Measurements from ENCODE around the gene ERG. TPM values are rescaled to one million over a fixed set of nuclear protein-coding genes. Genes with fewer than 3 reads are reported as not detected.

Gene ERG
- total and polyA plus RNA-seq, 4 donors, result 3.3 to 6.0 (median 4.1) TPM

GRCh38 chr21:38494703-38495102 is 3.6 kb downstream of the ERG start (continued):
- no peak for TF ChIP-seq REST (IDR thresholded peaks at IDR 0.05)
- TF ChIP-seq YY1 (IDR thresholded peaks at IDR 0.05), result no peak
- TF ChIP-seq RXRA (IDR thresholded peaks at IDR 0.05), result no peak
- TF ChIP-seq HNF4G (IDR thresholded peaks at IDR 0.05), result no peak
- TF ChIP-seq, protein P1, sequence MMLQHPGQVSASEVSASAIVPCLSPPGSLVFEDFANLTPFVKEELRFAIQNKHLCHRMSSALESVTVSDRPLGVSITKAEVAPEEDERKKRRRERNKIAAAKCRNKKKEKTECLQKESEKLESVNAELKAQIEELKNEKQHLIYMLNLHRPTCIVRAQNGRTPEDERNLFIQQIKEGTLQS (IDR thresholded peaks at IDR 0.05), result no peak
- TF ChIP-seq FOXA2 (IDR thresholded peaks at IDR 0.05), result no peak

DNA sequence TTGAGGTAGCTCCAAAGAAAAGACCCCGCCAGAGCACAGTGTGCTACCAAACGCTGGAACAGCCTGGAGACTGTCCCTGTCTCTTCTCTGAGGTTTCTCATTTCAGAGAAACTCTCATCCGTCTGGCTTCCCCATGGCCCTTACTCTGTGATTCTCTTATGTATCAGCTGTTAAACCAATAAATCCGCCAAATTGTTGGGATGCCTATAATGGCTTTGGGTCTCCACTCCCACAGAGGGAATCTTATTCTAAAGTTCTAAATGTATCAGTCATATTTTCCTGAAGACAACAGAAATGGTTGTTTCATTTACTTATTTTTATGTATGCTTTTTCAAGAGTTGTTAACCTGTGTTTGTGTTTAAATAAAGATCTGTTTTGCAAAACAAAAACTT is 4.0 kb downstream of the ERG start:
- Histone ChIP-seq H3K4me1 (ENCODE audit: control insufficient read depth in 4 of 4, insufficient read depth in 4 of 4, low read length in 3 of 4) (no peaks in the 10 kb centered on the region), H3K27me3 (ENCODE audit: control insufficient read depth in 4 of 4, insufficient read depth in 4 of 4, low read length in 3 of 4) (peaks cover 0 to 4% (median under 1%) of the 10 kb centered on the region in 4 donors), H3K9ac (ENCODE audit: low read depth in 1 of 2, low read length in 2 of 2) (no peak overlapping the region), H3K9me3 (ENCODE audit: control insufficient read depth in 4 of 4, low read length in 3 of 4) (no peaks in the 10 kb centered on the region), H3K27ac (ENCODE audit: low read depth in 1 of 2, low read length in 2 of 2) (peak overlapping the region in 1 of 2 donors; percentile 53), H3K4me3 (ENCODE audit: low read depth in 1 of 3, low read length in 3 of 3) (no peak overlapping the region), H3K36me3 (ENCODE audit: control insufficient read depth in 4 of 4, insufficient read depth in 3 of 4, low read depth in 1 of 4, low read length in 3 of 4) (peaks cover 0 to 2% (median 0%) of the 10 kb centered on the region in 4 donors)
- TF ChIP-seq, protein P1 (IDR thresholded peaks at IDR 0.05), result no peak
- no peak for TF ChIP-seq GABPA (IDR thresholded peaks at IDR 0.05 in 1 of 2, conservative IDR thresholded peaks at IDR 0.05 in 1 of 2)
- TF ChIP-seq RXRA (IDR thresholded peaks at IDR 0.05), result no peak
- TF ChIP-seq RAD21 (IDR thresholded peaks at IDR 0.05), result no peak
- TF ChIP-seq JUND (IDR thresholded peaks at IDR 0.05), result no peak
- TF ChIP-seq FOXA1 (IDR thresholded peaks at IDR 0.05), result no peak
- no peak for TF ChIP-seq HNF4G (IDR thresholded peaks at IDR 0.05)
- TF ChIP-seq REST (IDR thresholded peaks at IDR 0.05), result no peak
- no peak for TF ChIP-seq SP1 (IDR thresholded peaks at IDR 0.05)
- TF ChIP-seq EGR1 (IDR thresholded peaks at IDR 0.05; ENCODE audit: low read depth in 2 of 2), result no peak
- 66% methylated on average over 4 of the region's 4 CpGs for WGBS
- no peak for DNase-seq (ENCODE audit: low spot score)
